Left lobe of liver (tissue), 2 donors: ENCODE data around the gene MELK. TPM values are rescaled to one million over a fixed set of nuclear protein-coding genes. Genes with fewer than 3 reads are reported as not detected.

ENCODE experiments used
- ATAC-seq: fragments of 200-7000 bp; cut with Tn5 transposase; one replicate; pipeline ENCODE4 v1.9.1; 2020; ENCODE audit warnings: mild to moderate bottlenecking, moderate library complexity
- DNase-seq: peaks from one replicate; pipeline ENCODE4 v3.0.0-alpha.2; 2020; ENCODE audit warnings: low spot score
- total RNA-seq: library from RNA; stranded (reverse); gene quantifications from one replicate; pipeline ENCODE4 v1.2.1, GENCODE V29; 2021
- donor health status: DM: no; HTN: no; CAD: no; lungs with moderate emphysema.
- donor health status: DM: no; HTN: yes; CAD: no.

The MELK gene
- total RNA-seq, 1 donor from 2014 or later, result 0.23 TPM

GRCh38 chr9:36576866-36577265 lies 4.2 kb downstream of the MELK start:
- DNase-seq (no peak), ATAC-seq (no peak)

GRCh38 chr9:36584620-36585460 lies 12.1 kb downstream of the MELK start:
- ATAC-seq (no peak), DNase-seq (no peak)

- DNase-seq, result no peak
- no peak for ATAC-seq
Observed at GRCh38 chr9:36590231-36590630, 17.5 kb downstream of the MELK start.

- ATAC-seq (no peak), DNase-seq (no peak)
Observed at GRCh38 chr9:36592801-36593583, 20.3 kb downstream of the MELK start.

- no peak for ATAC-seq
Observed at GRCh38 chr9:36594213-36594612, 21.5 kb downstream of the MELK start.

GRCh38 chr9:36597412-36598178 lies 24.9 kb downstream of the MELK start:
- DNase-seq, result no peak
- peak; percentile 86 for ATAC-seq

More at GRCh38 chr9:36594213-36594612, 21.5 kb downstream of the MELK start:
- DNase-seq, result no peak

- ATAC-seq (no peak), DNase-seq (no peak)
Observed at GRCh38 chr9:36598273-36598672, 25.6 kb downstream of the MELK start.

- no peak for DNase-seq
- ATAC-seq, result no peak
Observed at GRCh38 chr9:36603006-36603405, 30.3 kb downstream of the MELK start.

- ATAC-seq, result no peak
Observed at GRCh38 chr9:36609306-36609705, 36.6 kb downstream of the MELK start.

GRCh38 chr9:36622121-36622520 lies 49.4 kb downstream of the MELK start:
- ATAC-seq (no peak), DNase-seq (no peak)

More at GRCh38 chr9:36609306-36609705, 36.6 kb downstream of the MELK start:
- no peak for DNase-seq

- ATAC-seq (no peak), DNase-seq (no peak)
Observed at GRCh38 chr9:36623280-36623679, 50.6 kb downstream of the MELK start.

- ATAC-seq (no peak), DNase-seq (no peak)
Observed at GRCh38 chr9:36625006-36625615, 52.4 kb downstream of the MELK start.

- DNase-seq, result no peak
Observed at GRCh38 chr9:36632892-36633291, 60.2 kb downstream of the MELK start.

GRCh38 chr9:36637491-36638270 lies 65.0 kb downstream of the MELK start:
- ATAC-seq, result no peak
- no peak for DNase-seq

More at GRCh38 chr9:36632892-36633291, 60.2 kb downstream of the MELK start:
- peak; percentile 79 for ATAC-seq

GRCh38 chr9:36640771-36641381 lies 68.2 kb downstream of the MELK start:
- no peak for DNase-seq
- no peak for ATAC-seq

GRCh38 chr9:36642817-36643216 lies 70.1 kb downstream of the MELK start:
- no peak for DNase-seq
- no peak for ATAC-seq

- ATAC-seq, result no peak
- no peak for DNase-seq
Observed at GRCh38 chr9:36656842-36657241, 84.1 kb downstream of the MELK start.

- DNase-seq (no peak), ATAC-seq (no peak)
Observed at GRCh38 chr9:36659500-36659899, 86.8 kb downstream of the MELK start.

- ATAC-seq (no peak), DNase-seq (no peak)
Observed at GRCh38 chr9:36664806-36665205, 92.1 kb downstream of the MELK start.

GRCh38 chr9:36665387-36665786 lies 92.7 kb downstream of the MELK start:
- no peak for DNase-seq
- ATAC-seq, result no peak
